HL-60/S4 (cell line): ENCODE measurements around the gene CHEK1.

ENCODE experiments used
- in situ Hi-C: fragments of 300-500 bp; cut with MboI; formaldehyde crosslinking; loops from 2 replicates; pipeline ENCODE4 v1.14.3; 2022; ENCODE audit warnings: low sequenced_read_pairs

The CHEK1 gene

DNA sequence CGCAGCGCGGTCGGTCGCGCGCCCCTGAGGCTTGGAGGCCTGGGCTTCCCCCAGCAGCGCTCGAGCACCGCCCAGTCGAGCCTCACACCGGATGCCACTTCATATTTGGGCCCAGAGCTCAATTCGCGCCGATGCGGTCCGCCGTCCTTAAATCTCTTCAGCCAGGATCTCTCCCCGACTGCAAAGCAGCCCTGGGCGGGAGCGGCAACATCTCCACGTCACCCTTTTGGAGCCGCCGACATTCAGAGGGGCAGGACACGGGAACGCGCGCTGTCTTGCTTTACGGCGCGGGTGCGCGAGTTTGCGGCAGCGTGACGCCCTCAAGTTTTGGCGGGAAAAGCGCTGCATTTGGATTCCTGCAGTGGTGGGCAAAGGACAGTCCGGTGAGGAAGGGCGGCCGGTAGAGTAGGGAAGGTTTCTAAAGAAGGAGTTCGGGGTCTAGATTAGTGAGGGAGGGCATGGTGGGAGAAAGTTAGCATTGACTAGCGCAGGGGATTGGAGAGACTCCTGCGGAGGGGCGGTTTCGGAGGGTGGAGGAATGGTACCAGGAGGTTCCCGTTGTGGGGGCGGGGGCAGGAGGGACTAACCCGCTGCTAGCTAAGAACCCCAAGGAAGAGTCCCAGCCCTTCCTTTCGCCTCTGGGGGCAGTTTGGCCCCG is 796 bp downstream of the CHEK1 start:
- in situ Hi-C loops, result no loop called here

DNA sequence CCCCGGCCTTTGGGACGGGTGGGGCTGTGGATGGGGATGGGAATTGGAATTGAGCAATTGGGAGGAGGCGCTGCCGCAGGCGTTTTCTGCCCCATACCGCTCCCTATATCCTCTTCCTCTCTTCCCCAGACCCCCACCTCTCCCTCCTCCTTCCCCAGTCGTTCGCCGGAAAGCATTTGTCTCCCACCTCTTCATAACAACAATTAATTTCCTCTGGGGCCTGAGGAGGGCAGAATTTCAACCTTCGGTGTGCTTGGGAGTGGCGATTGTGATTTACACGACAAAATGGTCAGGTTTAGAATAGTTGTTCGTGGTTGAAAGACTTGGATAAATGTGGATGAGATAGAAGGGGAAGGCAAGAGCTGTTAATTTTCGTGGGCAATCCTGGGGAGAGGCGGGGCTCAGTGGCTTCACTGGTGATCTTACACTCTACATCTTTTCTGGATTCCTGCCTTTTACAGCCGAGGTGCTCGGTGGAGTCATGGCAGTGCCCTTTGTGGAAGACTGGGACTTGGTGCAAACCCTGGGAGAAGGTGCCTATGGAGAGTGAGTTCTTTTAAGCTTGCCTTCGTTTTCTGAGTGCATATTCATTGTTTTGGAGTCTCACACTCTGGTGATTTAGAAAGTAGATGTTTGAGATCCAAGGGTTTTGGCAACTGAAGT is 1.5 kb downstream of the CHEK1 start:
- in situ Hi-C loops, result no loop called here

GRCh38 chr11:125627236-125627910 is 2.4 kb downstream of the CHEK1 start:
- in situ Hi-C loops, result no loop called here

DNA sequence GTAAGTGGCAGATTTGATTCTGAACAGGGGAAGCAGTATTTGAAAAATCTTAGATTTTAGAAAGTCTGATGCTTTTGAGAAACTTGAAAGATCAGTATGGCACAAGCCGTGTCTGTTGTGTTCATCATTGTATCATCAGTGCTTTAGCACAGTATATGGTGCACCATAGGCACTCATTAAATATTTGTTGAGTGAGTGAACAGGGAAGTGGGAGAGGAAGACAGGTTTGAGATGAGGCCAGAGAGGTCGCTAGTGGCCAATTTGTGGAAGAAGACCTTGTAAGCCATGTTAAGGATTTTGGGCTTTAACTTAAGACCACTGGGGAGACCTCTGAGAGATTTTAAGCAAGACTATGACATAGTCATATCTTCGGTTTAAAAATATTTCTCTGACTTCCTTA is 12.9 kb downstream of the CHEK1 start:
- in situ Hi-C loops, result no loop called here

- in situ Hi-C loops, result no loop called here
Measured at GRCh38 chr11:125638315-125638714, 13.4 kb downstream of the CHEK1 start.

DNA sequence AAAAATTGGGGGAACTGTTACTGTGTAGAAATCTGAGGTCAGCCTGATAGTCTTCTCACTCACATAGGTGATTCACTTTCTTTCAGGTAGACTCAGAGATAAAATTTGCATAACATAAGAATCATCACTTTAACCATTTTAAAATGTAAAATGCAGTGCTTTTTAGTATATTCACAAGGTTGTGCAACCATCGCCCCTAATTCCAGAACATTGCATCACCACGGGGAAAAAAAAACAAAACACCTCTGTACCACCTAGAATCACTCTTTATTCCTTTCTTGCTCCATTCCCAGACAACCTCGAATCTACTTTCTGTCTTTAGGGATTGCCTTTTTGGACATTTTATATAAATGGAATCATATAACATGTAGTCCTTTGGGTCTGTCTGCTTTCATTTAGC is 20.9 kb downstream of the CHEK1 start:
- in situ Hi-C loops, result no loop called here

DNA sequence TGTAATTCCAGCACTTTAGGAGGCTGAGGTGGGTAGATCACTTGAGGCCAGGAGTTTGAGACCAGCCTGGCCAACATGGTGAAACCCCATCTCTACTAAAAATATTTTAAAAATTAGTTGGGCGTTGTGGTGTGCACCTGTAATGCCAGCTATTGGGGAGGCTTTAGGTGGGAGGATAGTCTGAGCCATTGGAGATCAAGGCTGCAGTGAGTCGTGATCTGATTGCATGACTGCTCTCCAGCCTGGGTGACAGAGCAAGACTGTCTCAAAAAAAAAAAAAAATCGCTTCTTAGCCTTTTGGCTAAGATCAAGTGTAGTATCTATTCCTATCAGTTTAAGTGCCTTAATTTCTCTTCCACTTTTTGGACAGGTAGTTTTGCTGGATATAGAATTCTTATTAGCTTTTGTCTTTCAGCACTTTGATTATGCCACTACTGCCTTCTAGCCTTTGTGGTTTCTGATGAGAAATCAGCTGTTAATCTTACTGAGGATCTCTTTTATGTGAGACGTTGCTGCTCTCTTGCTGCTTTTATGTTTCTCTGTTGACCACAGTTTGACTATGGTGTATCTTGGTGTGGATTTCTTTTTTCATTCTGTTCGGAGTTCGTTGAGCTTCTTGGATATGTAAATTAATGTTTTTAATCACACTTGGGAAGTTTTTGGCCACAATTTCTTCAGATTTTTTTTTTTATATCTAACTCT is 24.7 kb downstream of the CHEK1 start:
- in situ Hi-C loops, result no loop called here

GRCh38 chr11:125662689-125663088 is 37.7 kb downstream of the CHEK1 start:
- in situ Hi-C loops, result no loop called here

GRCh38 chr11:125663910-125664309 is 38.9 kb downstream of the CHEK1 start:
- in situ Hi-C loops, result no loop called here

DNA sequence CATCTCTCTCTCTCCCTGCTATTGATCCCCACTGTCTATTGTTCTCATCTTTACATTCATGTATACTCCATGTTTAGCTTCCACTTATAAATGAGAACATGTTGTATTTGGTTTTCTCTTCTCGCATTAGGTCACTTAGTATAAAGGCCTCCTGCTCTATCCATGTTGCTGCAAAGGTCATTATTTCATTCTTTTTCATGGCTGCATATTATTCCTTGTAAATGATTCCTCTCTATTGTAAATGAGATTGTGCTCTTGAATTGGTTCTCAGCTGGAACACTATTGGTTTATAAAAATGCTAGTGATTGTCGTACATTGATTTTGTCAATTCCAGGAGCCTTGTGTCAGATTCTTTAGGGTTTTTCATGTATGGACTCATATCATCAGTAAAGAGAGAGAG is 42.2 kb downstream of the CHEK1 start:
- in situ Hi-C loops, result no loop called here

GRCh38 chr11:125670172-125670571 is 45.2 kb downstream of the CHEK1 start:
- in situ Hi-C loops, result no loop called here

- in situ Hi-C loops, result no loop called here
Measured at GRCh38 chr11:125671561-125671960, 46.6 kb downstream of the CHEK1 start.

DNA sequence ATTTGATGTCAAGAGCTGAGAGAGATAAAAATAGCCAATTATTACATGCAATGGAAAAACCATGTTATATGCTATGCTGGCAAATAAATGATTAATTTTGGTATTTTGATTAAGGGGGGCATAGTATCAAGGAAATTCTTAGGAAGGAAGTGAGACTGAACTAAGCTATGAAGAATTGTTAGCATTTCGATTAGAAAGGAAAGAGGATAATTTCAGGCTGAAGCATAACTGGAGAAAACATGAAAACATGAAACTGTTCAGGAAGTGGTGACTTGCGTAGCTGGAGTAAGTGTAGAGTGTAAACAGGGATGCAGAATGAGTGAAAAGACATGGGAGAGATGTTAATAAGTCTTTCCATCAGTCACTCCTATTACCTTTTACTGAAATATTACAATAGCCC is 49.2 kb downstream of the CHEK1 start:
- in situ Hi-C loops, result no loop called here

DNA sequence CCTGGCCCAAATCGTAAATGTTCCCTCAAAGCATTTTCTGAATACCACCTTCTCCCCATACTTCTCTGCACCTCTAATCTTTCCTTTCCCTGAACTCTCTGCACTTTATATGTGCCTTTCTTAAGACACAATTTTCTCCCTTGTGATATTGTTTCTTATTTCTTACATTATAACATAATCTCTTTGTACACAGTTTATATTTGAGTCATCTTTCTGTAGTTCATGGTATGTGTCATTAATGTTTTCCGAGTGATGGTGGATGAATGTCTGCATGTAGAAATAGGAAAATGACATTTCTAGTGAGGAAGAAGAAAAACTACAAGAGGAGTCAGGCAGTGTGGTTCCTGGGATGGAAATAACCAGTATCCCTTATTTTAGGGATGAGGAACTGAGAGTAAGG is 50.2 kb downstream of the CHEK1 start:
- in situ Hi-C loops, result no loop called here

GRCh38 chr11:125679397-125679796 is 54.4 kb downstream of the CHEK1 start:
- in situ Hi-C loops, result no loop called here

DNA sequence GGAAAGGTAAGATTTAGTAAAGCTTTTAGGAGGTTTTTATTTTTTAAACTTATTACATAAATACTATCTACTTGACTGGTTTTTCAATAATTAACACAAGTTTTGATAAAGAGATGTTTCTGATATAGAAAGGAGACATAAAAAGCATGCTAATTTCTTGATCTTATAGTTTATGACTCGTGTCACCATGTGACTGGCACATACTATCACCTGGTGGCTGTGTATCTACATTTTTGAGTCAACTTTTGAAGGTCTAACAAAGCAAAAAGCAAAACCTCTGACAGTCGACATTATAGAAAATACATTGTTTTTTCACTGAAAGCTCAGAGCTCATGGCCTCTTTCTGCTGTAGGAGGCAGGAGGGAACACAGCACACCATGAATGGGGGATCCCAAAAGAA is 54.9 kb downstream of the CHEK1 start:
- in situ Hi-C loops, result no loop called here

DNA sequence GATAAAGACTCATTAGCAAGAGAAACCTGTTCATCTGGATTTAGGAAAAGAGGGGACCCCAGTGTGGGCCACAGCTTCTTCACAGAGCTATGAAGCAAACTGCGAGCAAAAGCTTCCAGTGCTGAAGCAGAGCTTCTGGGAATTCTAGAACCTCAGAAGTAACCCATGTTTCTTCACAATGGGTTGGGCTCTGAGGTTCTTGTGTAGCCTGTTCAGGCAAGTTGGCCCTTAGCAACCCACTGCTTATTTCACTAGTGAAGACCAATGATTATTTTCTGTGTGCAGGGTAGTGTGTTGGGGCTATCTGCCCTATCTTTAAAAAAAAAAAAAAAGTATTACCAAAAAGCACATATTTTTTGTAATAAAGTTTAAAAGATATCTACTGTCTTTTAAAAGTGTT is 55.8 kb downstream of the CHEK1 start, which contains the start of gene ACRV1:
ACRV1 (minus strand) TSS at position 101 of the 400 bp plus-strand sequence; CDS start at position 34, 67 bp downstream.
- in situ Hi-C loops, result no loop called here

DNA sequence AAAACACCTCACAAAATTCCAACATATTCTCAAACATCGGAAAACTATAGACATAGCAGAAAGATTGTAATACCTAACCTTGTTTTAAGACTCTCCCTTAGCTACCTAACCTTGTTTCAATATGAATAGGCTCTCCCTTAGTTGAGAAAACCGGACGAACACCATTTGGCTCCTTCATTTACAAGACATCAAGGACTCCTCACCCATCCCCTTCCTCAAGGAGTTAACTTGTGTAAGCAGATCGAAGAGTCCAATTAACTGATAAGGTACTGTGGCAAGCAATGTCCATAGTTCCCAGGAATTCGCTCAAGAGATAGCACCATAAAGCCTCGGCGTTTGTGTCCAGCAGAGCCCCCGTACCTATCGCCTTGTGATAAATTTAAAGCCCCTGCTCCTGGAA is 60.3 kb downstream of the CHEK1 start:
- in situ Hi-C loops, result no loop called here

DNA sequence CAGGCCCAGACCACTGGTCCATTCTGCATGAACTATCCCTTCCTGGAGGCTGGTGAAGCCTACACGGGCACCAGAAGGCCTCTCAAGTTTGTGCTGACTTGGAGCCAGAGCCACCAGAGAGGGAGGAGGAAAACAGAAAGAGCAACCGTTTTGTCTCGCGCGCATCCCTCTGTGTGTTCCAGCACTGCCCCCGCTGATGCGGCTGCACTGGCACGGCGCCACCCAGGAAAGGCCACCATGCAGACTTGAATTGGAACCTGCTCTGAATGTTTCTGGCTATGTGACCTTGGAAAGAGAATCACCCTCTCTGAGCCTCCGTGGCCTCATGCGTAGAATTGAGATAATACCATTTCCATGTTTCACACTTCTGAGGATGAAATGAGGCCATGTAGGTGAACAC is 63.1 kb downstream of the CHEK1 start:
- in situ Hi-C loops, result no loop called here

- in situ Hi-C loops, result no loop called here
Measured at GRCh38 chr11:125688632-125689031, 63.7 kb downstream of the CHEK1 start.

DNA sequence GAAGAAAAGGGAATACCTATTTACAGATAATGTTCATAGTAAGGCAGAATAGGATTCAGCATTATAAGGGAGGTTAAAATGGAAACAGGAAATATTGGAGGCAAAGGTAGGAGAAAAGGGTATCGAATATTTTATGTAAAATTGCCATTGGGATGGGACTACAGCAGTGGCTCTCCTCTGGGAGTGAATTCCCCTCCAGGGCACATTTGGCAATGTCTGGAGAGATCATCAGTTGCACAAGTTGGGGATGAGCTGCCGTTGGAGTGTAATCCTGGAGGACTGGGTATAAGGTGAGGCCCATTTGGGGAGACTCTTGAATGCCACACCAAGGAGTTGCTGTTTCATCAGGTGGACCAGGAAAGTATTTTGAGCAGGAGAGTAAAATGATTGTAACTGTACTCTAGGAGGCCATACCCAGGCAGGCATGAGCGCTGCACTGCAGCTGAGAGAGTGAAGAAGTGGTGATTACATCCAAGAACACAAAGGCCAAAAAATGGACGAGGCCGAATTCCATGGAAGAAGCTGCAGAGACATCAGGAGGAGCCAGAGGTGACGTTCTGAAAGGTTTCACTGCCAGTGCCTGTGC is 64.4 kb downstream of the CHEK1 start:
- in situ Hi-C loops, result no loop called here
